Measurements from ENCODE around the gene LRRC49. TPM values are rescaled to one million over a fixed set of nuclear protein-coding genes. Genes with fewer than 3 reads are reported as not detected.
"Not testable (repeated sequence)": the region's sequence is repeated elsewhere in the genome, so short reads cannot be mapped to it uniquely, and the experiment has no call there.

Gene LRRC49
- total and polyA plus RNA-seq, 7 donors = 0.44 to 4.4 (median 1.7) TPM

GRCh38 chr15:71011503-71012155 is 119.0 kb downstream of the LRRC49 start:
- TF ChIP-seq CTCF (IDR thresholded peaks at IDR 0.05) = peak; percentile 64
- Histone ChIP-seq H3K27ac (no peak overlapping the region), H3K4me1 (no peaks in the 10 kb centered on the region), H3K36me3 (ENCODE audit: insufficient read depth in 1 of 2, low read depth in 1 of 2) (no peaks in the 10 kb centered on the region), H3K27me3 (ENCODE audit: insufficient read depth in 3 of 3, low read length in 2 of 3) (no peaks in the 10 kb centered on the region), H3K9me3 (no peaks in the 10 kb centered on the region), H3K4me3 (no peak overlapping the region)
- intact Hi-C loops (cut with DNase I) = loop anchor here (5.0 to 10.0 kb wide), 2 partner anchors 431 to 433 kb away; no protein-coding TSS in a partner anchor
- ATAC-seq (peak in 3 of 4 donors; percentile 49 to 77 (median 49)), DNase-seq (no peak)
- 83 to 100% (median 92%) methylated on average over 1 of the region's 1 CpG for WGBS, 3 donors

DNA sequence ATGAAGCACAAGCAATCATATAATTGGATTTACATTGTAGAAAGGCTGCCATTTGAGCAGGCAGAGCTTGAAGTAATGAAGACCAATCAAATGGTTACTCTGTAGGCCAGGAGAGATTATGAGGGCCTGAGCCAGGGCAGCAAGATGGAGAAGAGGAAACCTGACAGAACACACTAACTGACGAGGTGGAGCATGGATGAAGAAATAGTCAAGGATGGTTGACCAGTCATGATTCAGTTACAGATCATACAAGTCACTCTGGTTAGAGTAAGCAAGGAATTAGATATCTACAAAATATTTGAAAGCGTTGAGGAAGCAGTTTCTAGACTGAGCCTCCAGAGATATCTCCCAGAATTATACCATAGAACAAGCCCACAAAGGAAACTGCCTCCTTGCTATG is 120.8 kb downstream of the LRRC49 start:
- Histone ChIP-seq H3K36me3 (ENCODE audit: insufficient read depth in 1 of 2, low read depth in 1 of 2) (no peaks in the 10 kb centered on the region), H3K27me3 (ENCODE audit: insufficient read depth in 3 of 3, low read length in 2 of 3) (no peaks in the 10 kb centered on the region), H3K27ac (no peak overlapping the region), H3K9me3 (no peaks in the 10 kb centered on the region), H3K4me1 (no peaks in the 10 kb centered on the region), H3K4me3 (no peak overlapping the region)
- ATAC-seq (no peak), DNase-seq (no peak)
- WGBS, 3 donors = 89 to 92% (median 91%) methylated on average over 2 of the region's 2 CpGs
- TF ChIP-seq CTCF (IDR thresholded peaks at IDR 0.05) = no peak
- intact Hi-C loops (cut with DNase I) = loop anchor here (5.0 to 10.0 kb wide), 2 partner anchors 429 to 431 kb away; no protein-coding TSS in a partner anchor

GRCh38 chr15:71015342-71015741 is 122.7 kb downstream of the LRRC49 start:
- 75 to 80% (median 76%) methylated on average over 8 of the region's 8 CpGs for WGBS, 3 donors

DNA sequence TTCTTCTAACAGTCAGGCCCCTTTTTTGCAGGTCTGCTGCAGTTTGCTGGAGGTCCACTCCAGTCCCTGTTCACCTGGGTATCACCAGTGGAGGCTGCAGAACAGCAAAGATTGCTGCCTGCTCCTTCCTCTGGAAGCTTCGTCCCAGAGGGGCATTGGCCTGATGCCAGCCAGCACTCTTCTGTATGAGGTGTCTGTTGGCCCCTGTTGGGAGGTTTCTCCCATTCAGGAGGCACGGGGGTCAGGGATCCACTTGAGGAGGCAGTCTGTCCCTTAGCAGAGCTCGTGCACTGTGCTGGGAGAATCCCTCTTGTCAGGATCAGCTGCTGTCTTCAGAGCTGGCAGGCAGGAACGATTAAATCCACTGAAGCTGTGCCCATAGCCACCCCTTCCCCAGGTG is 138.6 kb downstream of the LRRC49 start:
- intact Hi-C loops (cut with DNase I); H3K4me3 ChIP-seq; H3K27me3 ChIP-seq (ENCODE audit: insufficient read depth in 3 of 3, low read length in 2 of 3); DNase-seq; H3K36me3 ChIP-seq (ENCODE audit: insufficient read depth in 1 of 2, low read depth in 1 of 2); ATAC-seq; H3K27ac ChIP-seq; H3K4me1 ChIP-seq; H3K9me3 ChIP-seq: not testable (repeated sequence)
- WGBS, 3 donors = 71 to 85% (median 82%) methylated on average over 4 of the region's 4 CpGs

More at GRCh38 chr15:71015342-71015741, 122.7 kb downstream of the LRRC49 start:
- no peak for DNase-seq
- H3K4me3 ChIP-seq = no peak overlapping the region
- H3K27ac ChIP-seq = no peak overlapping the region
- no peaks in the 10 kb centered on the region for H3K9me3 ChIP-seq
- no peaks in the 10 kb centered on the region for H3K4me1 ChIP-seq
- TF ChIP-seq CTCF (IDR thresholded peaks at IDR 0.05) = no peak
- H3K27me3 ChIP-seq (ENCODE audit: insufficient read depth in 3 of 3, low read length in 2 of 3) = no peaks in the 10 kb centered on the region
- H3K36me3 ChIP-seq (ENCODE audit: insufficient read depth in 1 of 2, low read depth in 1 of 2) = no peaks in the 10 kb centered on the region
- intact Hi-C loops (cut with DNase I) = loop anchor here in 1 of 2 donors (10.0 kb wide), 1 partner anchor 429 kb away; no protein-coding TSS in a partner anchor
- no peak for ATAC-seq

DNA sequence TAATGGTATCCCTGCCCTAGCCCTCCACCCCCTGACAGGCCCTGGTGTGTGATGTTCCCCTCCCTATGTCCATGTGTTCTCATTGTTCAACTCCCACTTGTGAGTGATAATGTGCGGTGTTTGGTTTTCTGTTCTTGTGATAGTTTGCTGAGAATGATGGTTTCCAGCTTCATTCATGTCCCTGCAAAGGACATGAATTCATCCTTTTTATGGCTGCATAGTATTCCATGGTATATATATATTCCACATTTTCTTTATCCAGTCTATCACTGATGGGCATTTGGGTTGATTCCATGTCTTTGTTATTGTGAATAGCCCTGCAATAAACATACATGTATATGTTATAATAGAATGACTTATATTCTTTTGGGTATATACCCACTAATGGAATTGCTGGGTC is 142.9 kb downstream of the LRRC49 start:
- H3K4me3 ChIP-seq; intact Hi-C loops (cut with DNase I); H3K9me3 ChIP-seq; DNase-seq; H3K27ac ChIP-seq; H3K4me1 ChIP-seq; H3K36me3 ChIP-seq (ENCODE audit: insufficient read depth in 1 of 2, low read depth in 1 of 2); ATAC-seq; H3K27me3 ChIP-seq (ENCODE audit: insufficient read depth in 3 of 3, low read length in 2 of 3): not testable (repeated sequence)
- WGBS, 3 donors = 93 to 100% (median 96%) methylated on average over 1 of the region's 1 CpG

All from psoas muscle (tissue), 8 donors.